NCI-H226 (cell line): ENCODE measurements around the gene JPH2.

Experiments
- DNase-seq: peaks from one replicate; pipeline ENCODE4 v3.0.0-alpha.2; 2015

The JPH2 gene

GRCh38 chr20:44073011-44073674, 113.8 kb downstream of the JPH2 start:
- DNase-seq, result no peak

- no peak for DNase-seq
Measured at GRCh38 chr20:44072384-44072783, 114.6 kb downstream of the JPH2 start.

- no peak for DNase-seq
Measured at GRCh38 chr20:44071526-44072111, 115.4 kb downstream of the JPH2 start.

GRCh38 chr20:44071057-44071456, 115.9 kb downstream of the JPH2 start:
- no peak for DNase-seq

GRCh38 chr20:44070139-44070900, 116.7 kb downstream of the JPH2 start:
- DNase-seq, result no peak

- no peak for DNase-seq
Measured at GRCh38 chr20:44069203-44070011, 117.6 kb downstream of the JPH2 start.

GRCh38 chr20:44068316-44069201, 118.4 kb downstream of the JPH2 start:
- no peak for DNase-seq

- no peak for DNase-seq
Measured at GRCh38 chr20:44067650-44068081, 119.3 kb downstream of the JPH2 start.

GRCh38 chr20:44066645-44067606, 120.1 kb downstream of the JPH2 start:
- DNase-seq, result no peak

GRCh38 chr20:44065401-44066340, 121.3 kb downstream of the JPH2 start:
- DNase-seq, result no peak

- no peak for DNase-seq
Measured at GRCh38 chr20:44064501-44065400, 122.2 kb downstream of the JPH2 start.
